GM18907 (cell line): ENCODE results near the gene LDAH.
"Not testable (repeated sequence)": the region's sequence is repeated elsewhere in the genome, so short reads cannot be mapped to it uniquely, and the experiment has no call there.

Experiments used
- ATAC-seq: cut with Tn5 transposase; IDR thresholded peaks from one replicate; pipeline ENCODE4 v1.9.1; 2021; ENCODE audit warnings: mild to moderate bottlenecking, moderate library complexity; ENCODE audit not compliant: unreplicated experiment

Gene LDAH

GRCh38 chr2:20725782-20726181 is 97.1 kb downstream of the LDAH start:
- ATAC-seq: no peak

GRCh38 chr2:20724500-20725053 is 98.3 kb downstream of the LDAH start:
- no peak for ATAC-seq

- ATAC-seq: no peak
Observed at GRCh38 chr2:20723543-20723942, 99.4 kb downstream of the LDAH start.

GRCh38 chr2:20722592-20723240 is 100.2 kb downstream of the LDAH start:
- no peak for ATAC-seq

- ATAC-seq: no peak
Observed at GRCh38 chr2:20717641-20718040, 105.3 kb downstream of the LDAH start.

GRCh38 chr2:20716164-20716563 is 106.7 kb downstream of the LDAH start:
- ATAC-seq: not testable (repeated sequence)

- ATAC-seq: not testable (repeated sequence)
Observed at GRCh38 chr2:20714412-20714811, 108.5 kb downstream of the LDAH start.

GRCh38 chr2:20713585-20713984 is 109.3 kb downstream of the LDAH start:
- ATAC-seq: not testable (repeated sequence)

- ATAC-seq: not testable (repeated sequence)
Observed at GRCh38 chr2:20711641-20712040, 111.3 kb downstream of the LDAH start.

GRCh38 chr2:20707601-20708000 is 115.3 kb downstream of the LDAH start:
- no peak for ATAC-seq

GRCh38 chr2:20706786-20707185 is 116.1 kb downstream of the LDAH start:
- ATAC-seq: no peak

- no peak for ATAC-seq
Observed at GRCh38 chr2:20706217-20706616, 116.7 kb downstream of the LDAH start.

- ATAC-seq: no peak
Observed at GRCh38 chr2:20704886-20705285, 118.0 kb downstream of the LDAH start.

- no peak for ATAC-seq
Observed at GRCh38 chr2:20702563-20702962, 120.3 kb downstream of the LDAH start.

- ATAC-seq: no peak
Observed at GRCh38 chr2:20698916-20699613, 123.8 kb downstream of the LDAH start.

GRCh38 chr2:20697322-20697934 is 125.5 kb downstream of the LDAH start:
- no peak for ATAC-seq

- no peak for ATAC-seq
Observed at GRCh38 chr2:20696366-20696765, 126.5 kb downstream of the LDAH start.

- ATAC-seq: no peak
Observed at GRCh38 chr2:20693317-20693716, 129.6 kb downstream of the LDAH start.

- ATAC-seq: no peak
Observed at GRCh38 chr2:20692081-20692480, 130.8 kb downstream of the LDAH start.

GRCh38 chr2:20691076-20691734 is 131.7 kb downstream of the LDAH start:
- ATAC-seq: no peak
